CD14-positive monocyte (primary cell): Measurements from ENCODE around the gene RAI1. TPM values are rescaled to one million over a fixed set of nuclear protein-coding genes. Genes with fewer than 3 reads are reported as not detected.
A peak's percentile ranks its signal among the peaks of the same experiment; 100 is the strongest.

ENCODE experiments used
- DNase-seq, 3 donors: peaks; one replicate each; pipeline ENCODE4 v3.0.0-alpha.2; 2011 to 2022
- H2AFZ ChIP-seq: 2 replicates; pipeline ENCODE4 v1.6.0; 2012; ENCODE audit warnings: mild to moderate bottlenecking, low read depth, low read length, inconsistent platforms; ENCODE audit not compliant: insufficient read depth, poor library complexity, severe bottlenecking
- H3K27ac ChIP-seq, 2 donors: 1 replicate in 1 of 2; 2 replicates in 1 of 2; pipeline ENCODE4 v1.5.1; 2012 to 2013; ENCODE audit warnings: low read length in 2 of 2, control low read depth in 1 of 2, inconsistent platforms in 1 of 2, low read depth in 1 of 2, mild to moderate bottlenecking in 1 of 2
- H3K27me3 ChIP-seq, 2 donors: one replicate each; pipeline versions ENCODE4 v1.6.0 to v1.6.1; 2011 to 2013; ENCODE audit warnings: low read length in 2 of 2; ENCODE audit not compliant: control insufficient read depth in 2 of 2, insufficient read depth in 2 of 2
- H3K36me3 ChIP-seq, 2 donors: replicated peaks in 1 of 2; 1 replicate in 1 of 2; 2 replicates in 1 of 2; pipeline versions ENCODE4 v1.5.1 to v1.6.1; 2012 to 2013; ENCODE audit warnings: low read length in 2 of 2, control low read depth in 1 of 2, inconsistent platforms in 1 of 2, mild to moderate bottlenecking in 1 of 2; ENCODE audit not compliant: insufficient read depth in 2 of 2, control insufficient read depth in 1 of 2
- H3K4me1 ChIP-seq, 2 donors: 1 replicate in 1 of 2; 2 replicates in 1 of 2; pipeline versions ENCODE4 v1.5.1 to v1.6.1; 2012 to 2013; ENCODE audit warnings: low read length in 2 of 2, control low read depth in 1 of 2, inconsistent platforms in 1 of 2, mild to moderate bottlenecking in 1 of 2, moderate library complexity in 1 of 2; ENCODE audit not compliant: insufficient read depth in 2 of 2, control insufficient read depth in 1 of 2
- H3K4me2 ChIP-seq: replicated peaks from 2 replicates; pipeline ENCODE3; 2012; ENCODE audit warnings: low read length, moderate library complexity, mild to moderate bottlenecking; ENCODE audit not compliant: poor library complexity, severe bottlenecking; ENCODE audit errors: extremely low read depth
- H3K4me3 ChIP-seq, 3 experiments: fragments of 200-600 bp in 1 of 3; sonication (generic) in 1 of 3; replicated peaks in 1 of 3; 1 replicate in 2 of 3; 2 replicates in 1 of 3; pipeline ENCODE4 v1.5.1; 2011 to 2013; ENCODE audit warnings: low read length in 3 of 3, mild to moderate bottlenecking in 3 of 3, control low read depth in 2 of 3, low read depth in 2 of 3, inconsistent platforms in 1 of 3, moderate library complexity in 1 of 3
- H3K79me2 ChIP-seq: 2 replicates; pipeline ENCODE4 v1.6.0; 2012; ENCODE audit warnings: mild to moderate bottlenecking, control low read depth, inconsistent platforms, low read length, moderate library complexity; ENCODE audit not compliant: insufficient read depth
- H3K9ac ChIP-seq: 2 replicates; pipeline ENCODE4 v1.6.0; 2017; ENCODE audit warnings: low read length, mild to moderate bottlenecking; ENCODE audit not compliant: insufficient read depth, poor library complexity, severe bottlenecking
- H3K9me3 ChIP-seq, 2 donors: replicated peaks in 1 of 2; 1 replicate in 1 of 2; 2 replicates in 1 of 2; pipeline versions ENCODE4 v1.5.1 to v1.6.1; 2012 to 2013; ENCODE audit warnings: low read length in 2 of 2, control low read depth in 1 of 2; ENCODE audit not compliant: control insufficient read depth in 1 of 2, insufficient read depth in 1 of 2
- H4K20me1 ChIP-seq: 2 replicates; pipeline ENCODE4 v1.6.0; 2012; ENCODE audit warnings: mild to moderate bottlenecking, low read length, control low read depth, moderate library complexity; ENCODE audit not compliant: insufficient read depth
- H3K27ac Mint-ChIP-seq, 7 donors: one replicate each; pipeline ENCODE4 v1.8.0; 2020; ENCODE audit warnings: mild to moderate bottlenecking in 7 of 7, mixed read lengths in 7 of 7, moderate library complexity in 6 of 7, inconsistent platforms in 2 of 7
- H3K27me3 Mint-ChIP-seq, 3 donors: one replicate each; pipeline ENCODE4 v1.8.0; 2021 to 2022; ENCODE audit warnings: low read depth in 3 of 3, mild to moderate bottlenecking in 3 of 3, mixed read lengths in 3 of 3, moderate library complexity in 3 of 3, inconsistent platforms in 1 of 3
- H3K36me3 Mint-ChIP-seq, 2 donors: one replicate each; pipeline ENCODE4 v1.8.0; 2020; ENCODE audit warnings: mixed read lengths in 2 of 2, inconsistent platforms in 1 of 2, mild to moderate bottlenecking in 1 of 2
- H3K4me1 Mint-ChIP-seq: one replicate; pipeline ENCODE4 v1.8.0; 2020; ENCODE audit warnings: mild to moderate bottlenecking, mixed read lengths
- H3K4me3 Mint-ChIP-seq, 2 donors: one replicate each; pipeline ENCODE4 v1.8.0; 2020; ENCODE audit warnings: mild to moderate bottlenecking in 2 of 2, mixed read lengths in 2 of 2, moderate library complexity in 1 of 2
- H3K9me3 Mint-ChIP-seq, 7 donors: one replicate each; pipeline ENCODE4 v1.8.0; 2020 to 2022; ENCODE audit warnings: mixed read lengths in 7 of 7, mild to moderate bottlenecking in 6 of 7, moderate library complexity in 6 of 7, inconsistent platforms in 2 of 7
- WGBS: methylation state at CpG from one replicate; pipeline ENCODE4 v1.1.5; 2013; ENCODE audit warnings: missing lambda C conversion rate; ENCODE audit not compliant: insufficient coverage; 5-methylcytosine and 5-hydroxymethylcytosine counted together
- intact Hi-C, 2 donors: fragments of 100-400 bp; cut with micrococcal nuclease; formaldehyde crosslinking; loops; one replicate each; pipeline versions ENCODE4 v1.15.0 to v1.15.1; 2023
- polyA plus RNA-seq, 3 donors: library from polyadenylated mRNA; depleted of rRNA in 1 of 3; unstranded in 2 of 3; stranded (reverse) in 1 of 3; fragments of 300-500 nt in 2 of 3; fragments of >200 nt in 1 of 3; fragmentation: Illumina TruSeq in 2 of 3; gene quantifications; 1 replicate in 2 of 3; 2 replicates in 1 of 3; pipeline ENCODE4 v1.2.3, GENCODE V29; 2012 to 2021
- TF ChIP-seq, protein P1 (sequence below): fragments of 200-600 bp; IDR thresholded peaks from one replicate; pipeline ENCODE4 v1.8.0; 2022; ENCODE audit warnings: antibody characterized with exemption, mild to moderate bottlenecking

RAI1 gene
- polyA plus RNA-seq, 3 donors: 0.89 to 4.4 (median 1.5) TPM

GRCh38 chr17:17757956-17758845 lies 76.9 kb downstream of the RAI1 start:
- DNase-seq: no peak
- intact Hi-C loops: no loop called here
- WGBS: 5% methylated on average over 19 of the region's 26 CpGs
- Histone ChIP-seq H3K27ac (no peak overlapping the region), H3K79me2 (peaks cover 18% of the 10 kb centered on the region), H2AFZ (no peak overlapping the region), H3K4me3 (no peak overlapping the region), H3K9ac (no peak overlapping the region), H3K36me3 (peaks cover 0 to 2% of the 10 kb centered on the region in 2 donors), H4K20me1 (peaks cover 71% of the 10 kb centered on the region), H3K4me1 (peaks cover 10 to 17% of the 10 kb centered on the region in 2 donors), H3K9me3 (no peaks in the 10 kb centered on the region), H3K27me3 (peaks cover 0 to 2% of the 10 kb centered on the region in 2 donors), H3K4me2 (no peak overlapping the region)
- Mint-ChIP-seq H3K4me1 (peaks cover 25% of the 10 kb centered on the region), H3K9me3 (no peaks in the 10 kb centered on the region), H3K27ac (peak overlapping the region in 2 of 7 donors; percentile 8 to 36), H3K27me3 (peaks cover 10 to 13% (median 11%) of the 10 kb centered on the region in 3 donors), H3K36me3 (peaks cover 6 to 12% of the 10 kb centered on the region in 2 donors), H3K4me3 (peak overlapping the region in 1 of 2 donors; percentile 35)
- TF ChIP-seq, protein P1, sequence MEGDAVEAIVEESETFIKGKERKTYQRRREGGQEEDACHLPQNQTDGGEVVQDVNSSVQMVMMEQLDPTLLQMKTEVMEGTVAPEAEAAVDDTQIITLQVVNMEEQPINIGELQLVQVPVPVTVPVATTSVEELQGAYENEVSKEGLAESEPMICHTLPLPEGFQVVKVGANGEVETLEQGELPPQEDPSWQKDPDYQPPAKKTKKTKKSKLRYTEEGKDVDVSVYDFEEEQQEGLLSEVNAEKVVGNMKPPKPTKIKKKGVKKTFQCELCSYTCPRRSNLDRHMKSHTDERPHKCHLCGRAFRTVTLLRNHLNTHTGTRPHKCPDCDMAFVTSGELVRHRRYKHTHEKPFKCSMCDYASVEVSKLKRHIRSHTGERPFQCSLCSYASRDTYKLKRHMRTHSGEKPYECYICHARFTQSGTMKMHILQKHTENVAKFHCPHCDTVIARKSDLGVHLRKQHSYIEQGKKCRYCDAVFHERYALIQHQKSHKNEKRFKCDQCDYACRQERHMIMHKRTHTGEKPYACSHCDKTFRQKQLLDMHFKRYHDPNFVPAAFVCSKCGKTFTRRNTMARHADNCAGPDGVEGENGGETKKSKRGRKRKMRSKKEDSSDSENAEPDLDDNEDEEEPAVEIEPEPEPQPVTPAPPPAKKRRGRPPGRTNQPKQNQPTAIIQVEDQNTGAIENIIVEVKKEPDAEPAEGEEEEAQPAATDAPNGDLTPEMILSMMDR: no peak

GRCh38 chr17:17758941-17759563 lies 77.8 kb downstream of the RAI1 start:
- Histone ChIP-seq H3K4me2 (no peak overlapping the region), H3K27ac (no peak overlapping the region), H4K20me1 (peaks cover 79% of the 10 kb centered on the region), H3K79me2 (peaks cover 12% of the 10 kb centered on the region), H3K9me3 (no peaks in the 10 kb centered on the region), H3K27me3 (peaks cover 0 to 2% of the 10 kb centered on the region in 2 donors), H3K9ac (no peak overlapping the region), H3K36me3 (peaks cover 0 to 2% of the 10 kb centered on the region in 2 donors), H3K4me1 (peaks cover 10 to 17% of the 10 kb centered on the region in 2 donors), H2AFZ (no peak overlapping the region), H3K4me3 (no peak overlapping the region)
- peaks cover 10 to 13% (median 11%) of the 10 kb centered on the region in 3 donors for H3K27me3 Mint-ChIP-seq
- peaks cover 8 to 19% of the 10 kb centered on the region in 2 donors for H3K36me3 Mint-ChIP-seq
- no peak for DNase-seq
- 80% methylated on average over 2 of the region's 7 CpGs for WGBS
- H3K4me3 Mint-ChIP-seq: no peak overlapping the region
- H3K9me3 Mint-ChIP-seq: no peaks in the 10 kb centered on the region
- intact Hi-C loops: no loop called here
- TF ChIP-seq, protein P1: no peak
- peak overlapping the region in 2 of 7 donors; percentile 36 to 45 for H3K27ac Mint-ChIP-seq
- peaks cover 31% of the 10 kb centered on the region for H3K4me1 Mint-ChIP-seq
